ENCODE data around the gene SLC2A13. TPM values are rescaled to one million over a fixed set of nuclear protein-coding genes. Genes with fewer than 3 reads are reported as not detected.

Gene SLC2A13
- total RNA-seq, 1 experiment from 2014 or later = 12.1 TPM

GRCh38 chr12:40044396-40044795 is 61.5 kb downstream of the SLC2A13 start:
- Histone ChIP-seq H3K9me3 (ENCODE audit: control insufficient read depth, insufficient read depth, low read depth, low read length) (no peaks in the 10 kb centered on the region), H3K4me3 (ENCODE audit: low read depth in 2 of 2, low read length in 2 of 2) (no peak overlapping the region), H3K27me3 (ENCODE audit: control insufficient read depth, insufficient read depth, low read length) (no peaks in the 10 kb centered on the region), H3K27ac (ENCODE audit: low read length) (no peak overlapping the region), H3K36me3 (ENCODE audit: control insufficient read depth, insufficient read depth, low read length) (no peaks in the 10 kb centered on the region), H3K4me1 (ENCODE audit: control insufficient read depth, insufficient read depth, low read length) (no peaks in the 10 kb centered on the region)
- no peak for TF ChIP-seq CTCF (IDR thresholded peaks at IDR 0.05)
- intact Hi-C loops (cut with micrococcal nuclease; ENCODE audit: unreplicated experiment) = no loop called here
- ATAC-seq (no peak), DNase-seq (ENCODE audit: low read depth, low spot score) (no peak)
- in situ Hi-C loops (cut with HindIII; ENCODE audit: low pct_unique_long_range_greater_than_20kb, low sequenced_read_pairs) = no loop called here
- POLR2A ChIA-PET = interaction anchor here (0.6 kb wide), 1 partner anchor 1457 kb away, joined by 8 read pairs; no protein-coding TSS in a partner anchor
- CTCF ChIA-PET = no interaction called here
- no TSS peak for BruUV-seq (replicated peaks)

GRCh38 chr12:40039598-40039997 is 66.3 kb downstream of the SLC2A13 start:
- ATAC-seq (no peak), DNase-seq (ENCODE audit: low read depth, low spot score) (no peak)
- no peaks in the 10 kb centered on the region for H3K27me3 ChIP-seq (ENCODE audit: control insufficient read depth, insufficient read depth, low read length)
- in situ Hi-C loops (cut with HindIII; ENCODE audit: low pct_unique_long_range_greater_than_20kb, low sequenced_read_pairs) = no loop called here
- H3K27ac ChIP-seq (ENCODE audit: low read length) = no peak overlapping the region
- H3K4me3 ChIP-seq (ENCODE audit: low read depth in 2 of 2, low read length in 2 of 2) = no peak overlapping the region
- CTCF ChIA-PET = no interaction called here
- POLR2A ChIA-PET = no interaction called here
- no peak for TF ChIP-seq SIN3A (IDR thresholded peaks at IDR 0.05; ENCODE audit: borderline replicate concordance, insufficient read depth, low read depth, low read length)
- no peak for TF ChIP-seq POLR2AphosphoS5 (IDR thresholded peaks at IDR 0.05; ENCODE audit: low read depth, low read length)
- TF ChIP-seq CTCF (IDR thresholded peaks at IDR 0.05) = no peak
- TF ChIP-seq TCF7L2 (IDR thresholded peaks at IDR 0.05; ENCODE audit: low read depth, low read length) = no peak
- no peak for TF ChIP-seq REST (IDR thresholded peaks at IDR 0.05; ENCODE audit: insufficient read depth in 1 of 2, low read depth in 2 of 2, low read length in 1 of 2)
- no TSS peak for BruUV-seq (replicated peaks)
- peaks cover 4% of the 10 kb centered on the region; the same call in 1 of the 2 replicates for H3K4me1 ChIP-seq (ENCODE audit: control insufficient read depth, insufficient read depth, low read length)
- H3K9me3 ChIP-seq (ENCODE audit: control insufficient read depth, insufficient read depth, low read depth, low read length) = no peaks in the 10 kb centered on the region
- intact Hi-C loops (cut with micrococcal nuclease; ENCODE audit: unreplicated experiment) = no loop called here
- H3K36me3 ChIP-seq (ENCODE audit: control insufficient read depth, insufficient read depth, low read length) = no peaks in the 10 kb centered on the region

GRCh38 chr12:40038619-40039018 is 67.3 kb downstream of the SLC2A13 start:
- Histone ChIP-seq H3K36me3 (ENCODE audit: control insufficient read depth, insufficient read depth, low read length) (no peaks in the 10 kb centered on the region), H3K4me3 (ENCODE audit: low read depth in 2 of 2, low read length in 2 of 2) (no peak overlapping the region), H3K27me3 (ENCODE audit: control insufficient read depth, insufficient read depth, low read length) (no peaks in the 10 kb centered on the region), H3K9me3 (ENCODE audit: control insufficient read depth, insufficient read depth, low read depth, low read length) (no peaks in the 10 kb centered on the region), H3K4me1 (ENCODE audit: control insufficient read depth, insufficient read depth, low read length) (peaks cover 4% of the 10 kb centered on the region; the same call in 1 of the 2 replicates), H3K27ac (ENCODE audit: low read length) (no peak overlapping the region)
- in situ Hi-C loops (cut with HindIII; ENCODE audit: low pct_unique_long_range_greater_than_20kb, low sequenced_read_pairs) (no loop called here), intact Hi-C loops (cut with micrococcal nuclease; ENCODE audit: unreplicated experiment) (no loop called here)
- ATAC-seq = no peak
- no peak for DNase-seq (ENCODE audit: low read depth, low spot score)
- no peak for TF ChIP-seq REST (IDR thresholded peaks at IDR 0.05; ENCODE audit: insufficient read depth in 1 of 2, low read depth in 2 of 2, low read length in 1 of 2)
- TF ChIP-seq CTCF (IDR thresholded peaks at IDR 0.05) = no peak
- TF ChIP-seq SIN3A (IDR thresholded peaks at IDR 0.05; ENCODE audit: borderline replicate concordance, insufficient read depth, low read depth, low read length) = no peak
- TF ChIP-seq TCF7L2 (IDR thresholded peaks at IDR 0.05; ENCODE audit: low read depth, low read length) = no peak
- no peak for TF ChIP-seq POLR2AphosphoS5 (IDR thresholded peaks at IDR 0.05; ENCODE audit: low read depth, low read length)
- ChIA-PET CTCF (no interaction called here), POLR2A (no interaction called here)
- no TSS peak for BruUV-seq (replicated peaks)
